Fibroblast of skin of left biceps (primary cell): ENCODE measurements around the gene OSBPL3.
"Not testable (repeated sequence)": the region's sequence is repeated elsewhere in the genome, so short reads cannot be mapped to it uniquely, and the experiment has no call there.

Experiments used
- DNase-seq, 2 experiments: peaks; one replicate each; pipeline ENCODE4 v3.0.0-alpha.2; 2013; ENCODE audit warnings: low read depth in 2 of 2

The OSBPL3 gene

GRCh38 chr7:24794751-24795406 lies 185.1 kb downstream of the OSBPL3 start:
- DNase-seq = not testable (repeated sequence)

- DNase-seq = no peak
Observed at GRCh38 chr7:24793982-24794648, 185.9 kb downstream of the OSBPL3 start.

GRCh38 chr7:24788961-24789576 lies 190.9 kb downstream of the OSBPL3 start:
- no peak for DNase-seq

GRCh38 chr7:24788075-24788474 lies 191.9 kb downstream of the OSBPL3 start:
- no peak for DNase-seq

- DNase-seq = peak; percentile 44 to 48
Observed at GRCh38 chr7:24786941-24787340, 193.0 kb downstream of the OSBPL3 start.

- DNase-seq = no peak
Observed at GRCh38 chr7:24786306-24786705, 193.7 kb downstream of the OSBPL3 start.

GRCh38 chr7:24784277-24784676 lies 195.7 kb downstream of the OSBPL3 start:
- no peak for DNase-seq

- no peak for DNase-seq
Observed at GRCh38 chr7:24783698-24784097, 196.3 kb downstream of the OSBPL3 start.

GRCh38 chr7:24781106-24781505 lies 198.9 kb downstream of the OSBPL3 start:
- no peak for DNase-seq

GRCh38 chr7:24779283-24779655 lies 200.7 kb downstream of the OSBPL3 start:
- no peak for DNase-seq

- peak; percentile 50 to 60 for DNase-seq
Observed at GRCh38 chr7:24778543-24779282, 201.3 kb downstream of the OSBPL3 start.

GRCh38 chr7:24777806-24778205 lies 202.2 kb downstream of the OSBPL3 start:
- peak in 1 of 2 experiments; percentile 20 for DNase-seq

- no peak for DNase-seq
Observed at GRCh38 chr7:24773646-24774045, 206.3 kb downstream of the OSBPL3 start.

- no peak for DNase-seq
Observed at GRCh38 chr7:24769851-24770250, 210.1 kb downstream of the OSBPL3 start.

GRCh38 chr7:24769014-24769830 lies 210.8 kb downstream of the OSBPL3 start:
- DNase-seq = no peak

GRCh38 chr7:24767878-24768569 lies 212.0 kb downstream of the OSBPL3 start:
- no peak for DNase-seq

- no peak for DNase-seq
Observed at GRCh38 chr7:24764972-24765744, 214.8 kb downstream of the OSBPL3 start.

GRCh38 chr7:24764011-24764410 lies 216.0 kb downstream of the OSBPL3 start:
- no peak for DNase-seq

GRCh38 chr7:24763303-24763901 lies 216.6 kb downstream of the OSBPL3 start:
- no peak for DNase-seq

GRCh38 chr7:24762771-24763170 lies 217.2 kb downstream of the OSBPL3 start:
- no peak for DNase-seq
